Prostate gland (tissue), 2 donors: ENCODE results near the gene HBE1. TPM values are rescaled to one million over a fixed set of nuclear protein-coding genes. Genes with fewer than 3 reads are reported as not detected.

ENCODE experiments used
- DNase-seq: peaks from one replicate; pipeline ENCODE4 v3.0.0-alpha.2; 2019; ENCODE audit warnings: low spot score
- H3K27ac ChIP-seq, 2 donors: fragments of 200-600 bp; sonication (generic); 2 replicates each; pipeline ENCODE4 v1.5.1; 2017 to 2019
- H3K27me3 ChIP-seq: fragments of 200-600 bp; sonication (generic); replicated peaks from 2 replicates; pipeline ENCODE4 v1.5.1; 2019; ENCODE audit not compliant: insufficient read depth
- H3K36me3 ChIP-seq, 2 donors: fragments of 200-600 bp; sonication (generic); 1 replicate in 1 of 2; 2 replicates in 1 of 2; pipeline versions ENCODE4 v1.5.1 to v1.8.1; 2017 to 2019
- H3K4me1 ChIP-seq: fragments of 200-600 bp; sonication (generic); replicated peaks from 2 replicates; pipeline ENCODE4 v1.5.1; 2019
- H3K4me3 ChIP-seq, 2 donors: fragments of 200-600 bp; sonication (generic); 2 replicates each; pipeline ENCODE4 v1.5.1; 2017 to 2019
- H3K9me3 ChIP-seq: fragments of 200-600 bp; sonication (generic); 2 replicates; pipeline ENCODE4 v1.5.1; 2017
- CTCF ChIP-seq, 4 experiments: fragments of 200-600 bp in 2 of 4; fragments of 450-650 bp in 2 of 4; sonication (generic) in 2 of 4; IDR thresholded peaks; 1 replicate in 3 of 4; 2 replicates in 1 of 4; pipeline ENCODE4 v1.5.1; 2016 to 2019; ENCODE audit warnings: antibody characterized with exemption in 4 of 4, mild to moderate bottlenecking in 2 of 4, moderate library complexity in 2 of 4
- POLR2A ChIP-seq: fragments of 450-650 bp; IDR thresholded peaks from one replicate; pipeline ENCODE4 v1.6.1; 2016; ENCODE audit warnings: antibody characterized with exemption, mild to moderate bottlenecking
- POLR2AphosphoS5 ChIP-seq: sonication (generic); formaldehyde crosslinking; IDR thresholded peaks from one replicate; pipeline ENCODE4 v1.6.1; 2017; ENCODE audit warnings: antibody characterized with exemption
- WGBS: methylation state at CpG from one replicate; pipeline ENCODE4 v1.1.5; 2018; 5-methylcytosine and 5-hydroxymethylcytosine counted together
- intact Hi-C: fragments of 100-400 bp; cut with DNase I; formaldehyde crosslinking; loops from one replicate; pipeline ENCODE4 v1.14.2; 2022
- total RNA-seq, 2 donors: library from RNA; depleted of rRNA; stranded (reverse); fragments of >200 nt; gene quantifications; one replicate each; pipeline ENCODE4 v1.1.0, GENCODE V29; 2016

Gene HBE1
- total RNA-seq, 2 donors from 2014 or later = not detected

- Histone ChIP-seq H3K9me3 (no peaks in the 10 kb centered on the region), H3K27ac (no peak overlapping the region), H3K4me3 (no peak overlapping the region), H3K27me3 (no peaks in the 10 kb centered on the region), H3K36me3 (no peaks in the 10 kb centered on the region), H3K4me1 (no peaks in the 10 kb centered on the region)
- no peak for DNase-seq
- WGBS = 76% methylated on average over 6 of the region's 6 CpGs
- TF ChIP-seq POLR2AphosphoS5 = no peak
- TF ChIP-seq POLR2A = no peak
- TF ChIP-seq CTCF (IDR thresholded peaks at IDR 0.05) = no peak
- intact Hi-C loops = no loop called here
These were observed 22.8 kb downstream of the HBE1 start for GRCh38 chr11:5246772-5247471.

GRCh38 chr11:5245155-5245554 lies 24.6 kb downstream of the HBE1 start:
- no peaks in the 10 kb centered on the region for H3K9me3 ChIP-seq
- H3K36me3 ChIP-seq = no peaks in the 10 kb centered on the region
- no peaks in the 10 kb centered on the region for H3K27me3 ChIP-seq
- TF ChIP-seq POLR2AphosphoS5 (no peak), CTCF (IDR thresholded peaks at IDR 0.05) (no peak), POLR2A (no peak)
- 83% methylated on average over 2 of the region's 2 CpGs for WGBS
- H3K4me1 ChIP-seq = no peaks in the 10 kb centered on the region
- H3K27ac ChIP-seq = no peak overlapping the region
- DNase-seq = no peak
- no peak overlapping the region for H3K4me3 ChIP-seq
- intact Hi-C loops = no loop called here

GRCh38 chr11:5243816-5244180 lies 25.9 kb downstream of the HBE1 start:
- Histone ChIP-seq H3K4me3 (no peak overlapping the region), H3K27ac (no peak overlapping the region), H3K27me3 (no peaks in the 10 kb centered on the region), H3K9me3 (no peaks in the 10 kb centered on the region), H3K36me3 (no peaks in the 10 kb centered on the region), H3K4me1 (no peaks in the 10 kb centered on the region)
- intact Hi-C loops = no loop called here
- no peak for DNase-seq
- 90% methylated on average over 4 of the region's 4 CpGs for WGBS
- TF ChIP-seq POLR2AphosphoS5 (no peak), POLR2A (no peak), CTCF (IDR thresholded peaks at IDR 0.05) (no peak)

GRCh38 chr11:5242933-5243815 lies 26.6 kb downstream of the HBE1 start:
- TF ChIP-seq POLR2AphosphoS5 = no peak
- no peak for TF ChIP-seq POLR2A
- TF ChIP-seq CTCF (IDR thresholded peaks at IDR 0.05) = no peak
- intact Hi-C loops = no loop called here
- no peak for DNase-seq
- Histone ChIP-seq H3K27ac (no peak overlapping the region), H3K4me1 (no peaks in the 10 kb centered on the region), H3K4me3 (no peak overlapping the region), H3K9me3 (no peaks in the 10 kb centered on the region), H3K36me3 (no peaks in the 10 kb centered on the region), H3K27me3 (no peaks in the 10 kb centered on the region)
- WGBS = 71% methylated on average over 7 of the region's 7 CpGs
